Lower lobe of right lung (tissue), 2 donors: ENCODE measurements around the gene HCRTR1. TPM values are rescaled to one million over a fixed set of nuclear protein-coding genes. Genes with fewer than 3 reads are reported as not detected.

ENCODE experiments used
- ATAC-seq, 2 donors: fragments of 200-7000 bp; cut with Tn5 transposase; one replicate each; pipeline ENCODE4 v1.9.1; 2020 to 2022; ENCODE audit warnings: mild to moderate bottlenecking in 2 of 2, moderate library complexity in 2 of 2
- DNase-seq: peaks from one replicate; pipeline ENCODE4 v3.0.0-alpha.2; 2020
- H3K27ac ChIP-seq: fragments of 200-600 bp; one replicate; pipeline ENCODE4 v1.8.0; 2022
- H3K27me3 ChIP-seq: fragments of 200-600 bp; one replicate; pipeline ENCODE4 v1.8.0; 2022; ENCODE audit warnings: low read depth
- H3K36me3 ChIP-seq: fragments of 200-600 bp; one replicate; pipeline ENCODE4 v1.8.0; 2022; ENCODE audit warnings: mild to moderate bottlenecking
- H3K4me1 ChIP-seq: fragments of 200-600 bp; one replicate; pipeline ENCODE4 v1.8.0; 2022
- H3K4me3 ChIP-seq: fragments of 200-600 bp; one replicate; pipeline ENCODE4 v1.8.0; 2022; ENCODE audit warnings: mild to moderate bottlenecking
- H3K9me3 ChIP-seq: fragments of 200-600 bp; one replicate; pipeline ENCODE4 v1.8.0; 2022
- CTCF ChIP-seq: fragments of 200-600 bp; IDR thresholded peaks from one replicate; pipeline ENCODE4 v1.8.0; 2022; ENCODE audit warnings: antibody characterized with exemption, mild to moderate bottlenecking
- intact Hi-C: fragments of 100-400 bp; cut with DNase I; formaldehyde crosslinking; loops from one replicate; pipeline ENCODE4 v1.11.0; 2022
- total RNA-seq: library from RNA; stranded (reverse); fragmentation: NEBNext Ultra II Directional; extraction: Animal tissue kit (Norgen Biotek cat#: 25700); gene quantifications from one replicate; pipeline ENCODE4 v1.2.1, GENCODE V29; 2021
- donor health status: DM: no; HTN: yes; CAD: no; lungs with severe emphysema.

Gene HCRTR1
- total RNA-seq, 1 donor from 2014 or later, result not detected

- Histone ChIP-seq H3K36me3 (no peaks in the 10 kb centered on the region), H3K4me3 (no peak overlapping the region), H3K27ac (no peak overlapping the region), H3K4me1 (peaks cover 6% of the 10 kb centered on the region), H3K27me3 (peaks cover 4% of the 10 kb centered on the region), H3K9me3 (no peaks in the 10 kb centered on the region)
- peak; percentile 90 to 94 for ATAC-seq
- TF ChIP-seq CTCF, result peak; percentile 83
- intact Hi-C loops, result no loop called here
- peak; percentile 78 for DNase-seq
Measured at GRCh38 chr1:31593770-31594632, 23.5 kb upstream of the HCRTR1 start.

- no peaks in the 10 kb centered on the region for H3K9me3 ChIP-seq
- no peak for TF ChIP-seq CTCF
- ATAC-seq (no peak), DNase-seq (no peak)
- no peak overlapping the region for H3K27ac ChIP-seq
- H3K27me3 ChIP-seq, result no peaks in the 10 kb centered on the region
- H3K4me3 ChIP-seq, result no peak overlapping the region
- intact Hi-C loops, result no loop called here
- H3K36me3 ChIP-seq, result no peaks in the 10 kb centered on the region
- no peaks in the 10 kb centered on the region for H3K4me1 ChIP-seq
Measured at GRCh38 chr1:31595836-31596736, 21.4 kb upstream of the HCRTR1 start.

GRCh38 chr1:31596737-31597097, 20.8 kb upstream of the HCRTR1 start:
- Histone ChIP-seq H3K36me3 (no peaks in the 10 kb centered on the region), H3K4me1 (no peaks in the 10 kb centered on the region), H3K9me3 (no peaks in the 10 kb centered on the region), H3K27ac (no peak overlapping the region), H3K4me3 (no peak overlapping the region), H3K27me3 (no peaks in the 10 kb centered on the region)
- intact Hi-C loops, result no loop called here
- ATAC-seq (no peak), DNase-seq (no peak)
- no peak for TF ChIP-seq CTCF

- H3K27ac ChIP-seq, result no peak overlapping the region
- no peaks in the 10 kb centered on the region for H3K4me1 ChIP-seq
- ATAC-seq, result no peak
- TF ChIP-seq CTCF, result no peak
- no peaks in the 10 kb centered on the region for H3K36me3 ChIP-seq
- intact Hi-C loops, result no loop called here
- H3K9me3 ChIP-seq, result no peaks in the 10 kb centered on the region
- H3K27me3 ChIP-seq, result no peaks in the 10 kb centered on the region
- no peak overlapping the region for H3K4me3 ChIP-seq
- no peak for DNase-seq
Measured at GRCh38 chr1:31598980-31599379, 18.5 kb upstream of the HCRTR1 start.

- intact Hi-C loops, result no loop called here
- no peak overlapping the region for H3K27ac ChIP-seq
- no peaks in the 10 kb centered on the region for H3K9me3 ChIP-seq
- no peak for ATAC-seq
- TF ChIP-seq CTCF, result no peak
- H3K4me1 ChIP-seq, result no peaks in the 10 kb centered on the region
- H3K4me3 ChIP-seq, result no peak overlapping the region
- DNase-seq, result no peak
- H3K27me3 ChIP-seq, result no peaks in the 10 kb centered on the region
- no peaks in the 10 kb centered on the region for H3K36me3 ChIP-seq
Measured at GRCh38 chr1:31600641-31601040, 16.8 kb upstream of the HCRTR1 start.
